Left lung (tissue), 10 donors: Measurements from ENCODE around the gene CHRNA10. TPM values are rescaled to one million over a fixed set of nuclear protein-coding genes. Genes with fewer than 3 reads are reported as not detected.
A peak's percentile ranks its signal among the peaks of the same experiment; 100 is the strongest.
"Not testable (repeated sequence)": the region's sequence is repeated elsewhere in the genome, so short reads cannot be mapped to it uniquely, and the experiment has no call there.

Experiments used
- ATAC-seq: fragments of 200-7000 bp; cut with Tn5 transposase; one replicate; pipeline ENCODE4 v1.9.1; 2020; ENCODE audit warnings: moderate library complexity
- DNase-seq, 4 donors: peaks; one replicate each; pipeline ENCODE4 v3.0.0-alpha.2; 2013 to 2020
- H3K27ac ChIP-seq, 2 donors: fragments of 200-600 bp; sonication (generic) in 1 of 2; one replicate each; pipeline versions ENCODE4 v1.5.0 to v1.8.0; 2020 to 2021
- H3K27me3 ChIP-seq, 2 donors: fragments of 200-600 bp; sonication (generic) in 1 of 2; one replicate each; pipeline versions ENCODE4 v1.5.0 to v1.8.0; 2020 to 2021
- H3K36me3 ChIP-seq, 2 donors: fragments of 200-600 bp; sonication (generic) in 1 of 2; one replicate each; pipeline versions ENCODE4 v1.5.0 to v1.8.0; 2020 to 2021
- H3K4me1 ChIP-seq, 2 donors: fragments of 200-600 bp; one replicate each; pipeline ENCODE4 v1.8.0; 2021
- H3K4me3 ChIP-seq, 2 donors: fragments of 200-600 bp; sonication (generic) in 1 of 2; one replicate each; pipeline versions ENCODE4 v1.5.0 to v1.8.0; 2020 to 2021; ENCODE audit warnings: mild to moderate bottlenecking in 1 of 2
- H3K9me3 ChIP-seq, 2 donors: fragments of 200-600 bp; sonication (generic) in 1 of 2; one replicate each; pipeline versions ENCODE4 v1.5.0 to v1.8.0; 2020 to 2021
- CTCF ChIP-seq, 2 donors: fragments of 200-600 bp; sonication (generic) in 1 of 2; IDR thresholded peaks; one replicate each; pipeline versions ENCODE4 v1.5.0 to v1.8.0; 2021; ENCODE audit warnings: antibody characterized with exemption in 2 of 2
- intact Hi-C, 2 donors: fragments of 100-400 bp; cut with DNase I; formaldehyde crosslinking; loops; one replicate each; pipeline versions ENCODE4 v1.11.2 to v1.14.2; 2022
- polyA plus RNA-seq, 6 donors: library from polyadenylated mRNA; unstranded; fragments of 120-200 nt; gene quantifications; one replicate each; pipeline ENCODE4 v1.2.1, GENCODE V29; 2013; ENCODE audit not compliant: insufficient read length in 6 of 6
- total RNA-seq, 2 donors: library from RNA; stranded (reverse); fragmentation: NEBNext Ultra II Directional; extraction: Animal tissue kit (Norgen Biotek cat#: 25700); gene quantifications; one replicate each; pipeline ENCODE4 v1.2.1, GENCODE V29; 2021
- donor health status: DM: no; HTN: yes; CAD: no.
- donor health status: DM: no; HTN: no; CAD: no.

The CHRNA10 gene
- total and polyA plus RNA-seq, 8 donors: 0.67 to 4.1 (median 2.2) TPM

GRCh38 chr11:3659595-3660515 lies 11.3 kb downstream of the CHRNA10 start:
- Histone ChIP-seq H3K27ac (no peak overlapping the region), H3K4me3 (no peak overlapping the region), H3K9me3 (no peaks in the 10 kb centered on the region), H3K4me1 (no peaks in the 10 kb centered on the region), H3K27me3 (no peaks in the 10 kb centered on the region), H3K36me3 (peaks cover 0 to 10% of the 10 kb centered on the region in 2 donors)
- intact Hi-C loops: no loop called here
- ATAC-seq: no peak
- peak in 1 of 4 donors; percentile 75 for DNase-seq
- no peak for TF ChIP-seq CTCF (IDR thresholded peaks at IDR 0.05)

GRCh38 chr11:3658252-3658651 lies 12.9 kb downstream of the CHRNA10 start:
- Histone ChIP-seq H3K36me3 (no peaks in the 10 kb centered on the region), H3K4me3 (no peak overlapping the region), H3K9me3 (no peaks in the 10 kb centered on the region), H3K4me1 (no peaks in the 10 kb centered on the region), H3K27ac (no peak overlapping the region), H3K27me3 (no peaks in the 10 kb centered on the region)
- intact Hi-C loops: no loop called here
- no peak for ATAC-seq
- no peak for DNase-seq
- no peak for TF ChIP-seq CTCF (IDR thresholded peaks at IDR 0.05)

- H3K36me3 ChIP-seq, H3K9me3 ChIP-seq, intact Hi-C loops, ATAC-seq, H3K4me3 ChIP-seq, H3K4me1 ChIP-seq, H3K27ac ChIP-seq, H3K27me3 ChIP-seq, DNase-seq: not testable (repeated sequence)
Measured at GRCh38 chr11:3657331-3657730, 13.9 kb downstream of the CHRNA10 start.

GRCh38 chr11:3655547-3655946 lies 15.6 kb downstream of the CHRNA10 start:
- Histone ChIP-seq H3K36me3 (no peaks in the 10 kb centered on the region), H3K4me1 (no peaks in the 10 kb centered on the region), H3K4me3 (no peak overlapping the region), H3K27ac (no peak overlapping the region), H3K9me3 (no peaks in the 10 kb centered on the region), H3K27me3 (no peaks in the 10 kb centered on the region)
- no peak for ATAC-seq
- intact Hi-C loops: no loop called here
- DNase-seq: no peak
- TF ChIP-seq CTCF (IDR thresholded peaks at IDR 0.05): no peak

GRCh38 chr11:3652514-3652913 lies 18.7 kb downstream of the CHRNA10 start:
- intact Hi-C loops, H3K27ac ChIP-seq, DNase-seq, H3K27me3 ChIP-seq, H3K4me3 ChIP-seq, ATAC-seq, H3K36me3 ChIP-seq, H3K9me3 ChIP-seq, H3K4me1 ChIP-seq: not testable (repeated sequence)

GRCh38 chr11:3649374-3649773 lies 21.8 kb downstream of the CHRNA10 start:
- H3K36me3 ChIP-seq, H3K4me3 ChIP-seq, ATAC-seq, DNase-seq, intact Hi-C loops, H3K4me1 ChIP-seq, H3K9me3 ChIP-seq, H3K27ac ChIP-seq: not testable (repeated sequence)
- H3K27me3 ChIP-seq: peaks cover 0 to 13% of the 10 kb centered on the region in 2 donors

- intact Hi-C loops, H3K9me3 ChIP-seq, H3K36me3 ChIP-seq, DNase-seq, H3K4me1 ChIP-seq, H3K27ac ChIP-seq, H3K4me3 ChIP-seq, ATAC-seq: not testable (repeated sequence)
- H3K27me3 ChIP-seq: peaks cover 0 to 18% of the 10 kb centered on the region in 2 donors
Measured at GRCh38 chr11:3648843-3649242, 22.3 kb downstream of the CHRNA10 start.
